ENCODE data around the gene IFNL3.

IFNL3 gene

GRCh38 chr19:39240421-39240820, 4.4 kb downstream of the IFNL3 start:
- peaks cover 8% of the 10 kb centered on the region for H3K4me1 ChIP-seq (ENCODE audit: control insufficient read depth, low read length)
- no peaks in the 10 kb centered on the region for H3K36me3 ChIP-seq (ENCODE audit: control insufficient read depth, low read length)
- H3K9me3 ChIP-seq (ENCODE audit: control insufficient read depth, insufficient read depth, low read length), result no peaks in the 10 kb centered on the region
- no peaks in the 10 kb centered on the region for H3K9me2 ChIP-seq (replicated peaks; ENCODE audit: control insufficient read depth, low read length)
- H4K20me1 ChIP-seq (ENCODE audit: control insufficient read depth, insufficient read depth, low read depth, low read length), result no peaks in the 10 kb centered on the region
- H3K27ac ChIP-seq (ENCODE audit: low read depth, low read length), result no peak overlapping the region
- H3K27me3 ChIP-seq (ENCODE audit: control insufficient read depth, low read length), result no peaks in the 10 kb centered on the region
- no peak overlapping the region for H3K4me3 ChIP-seq (ENCODE audit: low read length)
- no peaks in the 10 kb centered on the region for H3F3A ChIP-seq (ENCODE audit: control insufficient read depth, insufficient read depth)
- no peak for TF ChIP-seq CTCF (IDR thresholded peaks at IDR 0.05; ENCODE audit: low read depth, low read length, poor library complexity, severe bottlenecking)
- H3K79me2 ChIP-seq (ENCODE audit: control insufficient read depth, low read length), result no peaks in the 10 kb centered on the region
- H3K4me2 ChIP-seq (ENCODE audit: low read length), result no peak overlapping the region

GRCh38 chr19:39238944-39239343, 5.9 kb downstream of the IFNL3 start:
- no peaks in the 10 kb centered on the region for H3K9me2 ChIP-seq (replicated peaks; ENCODE audit: control insufficient read depth, low read length)
- H3K4me3 ChIP-seq (ENCODE audit: low read length), result no peak overlapping the region
- no peaks in the 10 kb centered on the region for H3K79me2 ChIP-seq (ENCODE audit: control insufficient read depth, low read length)
- no peaks in the 10 kb centered on the region for H3K9me3 ChIP-seq (ENCODE audit: control insufficient read depth, insufficient read depth, low read length)
- H3K36me3 ChIP-seq (ENCODE audit: control insufficient read depth, low read length), result no peaks in the 10 kb centered on the region
- H3K4me1 ChIP-seq (ENCODE audit: control insufficient read depth, low read length), result peaks cover 8% of the 10 kb centered on the region
- no peaks in the 10 kb centered on the region for H3K27me3 ChIP-seq (ENCODE audit: control insufficient read depth, low read length)
- no peaks in the 10 kb centered on the region for H3F3A ChIP-seq (ENCODE audit: control insufficient read depth, insufficient read depth)
- TF ChIP-seq CTCF (IDR thresholded peaks at IDR 0.05; ENCODE audit: low read depth, low read length, poor library complexity, severe bottlenecking), result no peak
- no peak for TF ChIP-seq EZH2phosphoT487 (IDR thresholded peaks at IDR 0.05; ENCODE audit: borderline replicate concordance, low read length)
- H4K20me1 ChIP-seq (ENCODE audit: control insufficient read depth, insufficient read depth, low read depth, low read length), result no peaks in the 10 kb centered on the region
- no peak overlapping the region for H3K4me2 ChIP-seq (ENCODE audit: low read length)
- no peak overlapping the region for H3K27ac ChIP-seq (ENCODE audit: low read depth, low read length)

GRCh38 chr19:39238209-39238608, 6.6 kb downstream of the IFNL3 start:
- Histone ChIP-seq H3K4me3 (ENCODE audit: low read length) (no peak overlapping the region), H3K36me3 (ENCODE audit: control insufficient read depth, low read length) (no peaks in the 10 kb centered on the region), H3K4me1 (ENCODE audit: control insufficient read depth, low read length) (peaks cover 8% of the 10 kb centered on the region), H3F3A (ENCODE audit: control insufficient read depth, insufficient read depth) (no peaks in the 10 kb centered on the region), H3K27ac (ENCODE audit: low read depth, low read length) (no peak overlapping the region), H4K20me1 (ENCODE audit: control insufficient read depth, insufficient read depth, low read depth, low read length) (no peaks in the 10 kb centered on the region), H3K79me2 (ENCODE audit: control insufficient read depth, low read length) (no peaks in the 10 kb centered on the region), H3K9me3 (ENCODE audit: control insufficient read depth, insufficient read depth, low read length) (no peaks in the 10 kb centered on the region), H3K27me3 (ENCODE audit: control insufficient read depth, low read length) (0 out of 2 replicates have a peak, but pooled peaks cover 3% of the 10 kb centered on the region), H3K9me2 (replicated peaks; ENCODE audit: control insufficient read depth, low read length) (no peaks in the 10 kb centered on the region), H3K4me2 (ENCODE audit: low read length) (peak overlapping the region; percentile 40)
- TF ChIP-seq CTCF (IDR thresholded peaks at IDR 0.05; ENCODE audit: low read depth, low read length, poor library complexity, severe bottlenecking) (no peak), EZH2phosphoT487 (IDR thresholded peaks at IDR 0.05; ENCODE audit: borderline replicate concordance, low read length) (no peak)

Measured in DOHH2 (cell line).